ENCODE results near the gene NFIB.

DNA sequence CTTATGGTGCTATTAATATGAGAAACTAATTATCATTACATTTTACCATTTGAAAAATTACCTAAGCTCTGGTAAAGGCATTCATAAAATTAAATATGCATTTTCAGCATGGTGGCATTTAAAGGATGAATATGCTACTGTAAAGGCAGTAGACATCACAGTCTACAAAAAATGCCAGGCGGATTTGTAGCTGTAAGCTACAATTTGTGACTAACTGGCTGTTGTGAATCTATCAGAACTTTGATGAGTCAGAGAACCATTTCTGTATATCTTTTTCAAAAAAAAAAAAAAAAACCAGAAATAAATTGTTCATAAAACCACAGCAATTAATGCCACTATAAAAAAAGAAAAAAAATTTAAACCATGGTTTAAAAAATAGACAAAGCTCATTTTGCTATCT lies 186.3 kb downstream of the NFIB start:
- TF ChIP-seq, protein P1, sequence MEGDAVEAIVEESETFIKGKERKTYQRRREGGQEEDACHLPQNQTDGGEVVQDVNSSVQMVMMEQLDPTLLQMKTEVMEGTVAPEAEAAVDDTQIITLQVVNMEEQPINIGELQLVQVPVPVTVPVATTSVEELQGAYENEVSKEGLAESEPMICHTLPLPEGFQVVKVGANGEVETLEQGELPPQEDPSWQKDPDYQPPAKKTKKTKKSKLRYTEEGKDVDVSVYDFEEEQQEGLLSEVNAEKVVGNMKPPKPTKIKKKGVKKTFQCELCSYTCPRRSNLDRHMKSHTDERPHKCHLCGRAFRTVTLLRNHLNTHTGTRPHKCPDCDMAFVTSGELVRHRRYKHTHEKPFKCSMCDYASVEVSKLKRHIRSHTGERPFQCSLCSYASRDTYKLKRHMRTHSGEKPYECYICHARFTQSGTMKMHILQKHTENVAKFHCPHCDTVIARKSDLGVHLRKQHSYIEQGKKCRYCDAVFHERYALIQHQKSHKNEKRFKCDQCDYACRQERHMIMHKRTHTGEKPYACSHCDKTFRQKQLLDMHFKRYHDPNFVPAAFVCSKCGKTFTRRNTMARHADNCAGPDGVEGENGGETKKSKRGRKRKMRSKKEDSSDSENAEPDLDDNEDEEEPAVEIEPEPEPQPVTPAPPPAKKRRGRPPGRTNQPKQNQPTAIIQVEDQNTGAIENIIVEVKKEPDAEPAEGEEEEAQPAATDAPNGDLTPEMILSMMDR (IDR thresholded peaks at IDR 0.05; ENCODE audit: low read length) = no peak
- TF ChIP-seq EZH2 (optimal IDR thresholded peaks at IDR 0.05; ENCODE audit: low read depth, low read length) = no peak
